ENCODE measurements around the gene RHD.

The RHD gene

DNA sequence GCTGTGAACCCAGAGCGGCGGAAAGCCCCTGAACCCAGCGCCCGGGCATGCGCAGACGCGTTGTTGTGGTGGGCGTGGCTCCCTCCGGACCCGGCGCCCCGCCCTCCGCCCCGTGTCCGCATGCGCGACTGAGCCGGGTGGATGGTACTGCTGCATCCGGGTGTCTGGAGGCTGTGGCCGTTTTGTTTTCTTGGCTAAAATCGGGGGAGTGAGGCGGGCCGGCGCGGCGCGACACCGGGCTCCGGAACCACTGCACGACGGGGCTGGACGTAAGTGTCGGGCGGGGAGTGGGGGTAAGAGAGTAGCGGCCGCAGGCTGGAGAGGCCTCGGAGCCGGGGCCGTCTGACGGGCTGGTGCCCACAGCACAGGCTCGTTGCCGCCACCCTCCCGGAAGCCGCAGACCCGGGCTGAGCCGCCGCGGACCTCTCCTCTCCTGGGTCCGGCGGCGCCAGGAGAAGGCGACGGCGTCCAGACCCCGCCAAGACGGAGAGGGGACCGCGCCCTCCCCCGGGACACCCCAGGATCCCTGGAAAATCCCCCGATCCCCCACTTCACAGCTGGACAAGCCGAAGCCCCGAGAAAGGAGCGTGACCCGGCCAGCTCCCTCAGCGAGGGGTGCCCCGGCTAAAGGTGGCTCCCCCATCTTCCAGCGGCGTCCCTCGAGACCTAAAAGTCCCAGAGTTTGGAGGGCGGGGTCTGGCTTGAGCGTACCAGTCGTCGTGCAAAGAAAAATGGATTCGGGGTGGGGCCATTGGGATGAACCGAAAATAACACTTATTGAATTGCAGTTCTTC, 66.1 kb downstream of the RHD start, which contains the start of gene TMEM50A:
TSS of gene TMEM50A (plus strand) at position 147 of the 794 bp plus-strand sequence. CDS start 2,153 bp downstream, outside the sequence.
- no peak for TF ChIP-seq CTCF (IDR thresholded peaks at IDR 0.05; ENCODE audit: control insufficient read depth, insufficient read depth, low read depth, low read length, missing control alignments)
- no peak for DNase-seq (ENCODE audit: low read depth)

DNA sequence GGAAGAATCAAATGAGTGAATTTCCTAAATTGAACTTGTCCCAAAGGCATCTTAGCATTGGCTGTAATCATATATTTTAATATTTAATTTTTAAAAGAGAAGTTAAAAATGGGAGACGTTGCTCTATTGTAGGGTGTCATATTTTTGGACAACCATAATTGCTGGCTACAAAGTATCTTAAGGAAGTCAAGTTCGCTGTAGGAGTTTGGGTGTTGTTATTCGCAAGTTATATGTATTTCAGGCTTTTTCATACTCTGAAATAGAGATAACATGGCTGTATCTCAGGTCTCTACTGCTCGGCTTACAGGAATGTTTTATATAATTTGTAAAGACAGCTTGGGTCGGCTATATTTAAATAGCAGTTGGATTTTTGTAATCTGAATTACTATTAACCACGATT, 66.7 kb downstream of the RHD start:
- no peak for DNase-seq (ENCODE audit: low read depth)
- no peak for TF ChIP-seq CTCF (IDR thresholded peaks at IDR 0.05; ENCODE audit: control insufficient read depth, insufficient read depth, low read depth, low read length, missing control alignments)
- peak overlapping the region; percentile 71 for H3K4me3 ChIP-seq (ENCODE audit: control insufficient read depth, low read depth, low read length)

More for the DNA sequence above, 66.1 kb downstream of the RHD start, which contains the start of gene TMEM50A:
- peak within 1 kb of the TSS; percentile 71 for H3K4me3 ChIP-seq (ENCODE audit: control insufficient read depth, low read depth, low read length)

DNA sequence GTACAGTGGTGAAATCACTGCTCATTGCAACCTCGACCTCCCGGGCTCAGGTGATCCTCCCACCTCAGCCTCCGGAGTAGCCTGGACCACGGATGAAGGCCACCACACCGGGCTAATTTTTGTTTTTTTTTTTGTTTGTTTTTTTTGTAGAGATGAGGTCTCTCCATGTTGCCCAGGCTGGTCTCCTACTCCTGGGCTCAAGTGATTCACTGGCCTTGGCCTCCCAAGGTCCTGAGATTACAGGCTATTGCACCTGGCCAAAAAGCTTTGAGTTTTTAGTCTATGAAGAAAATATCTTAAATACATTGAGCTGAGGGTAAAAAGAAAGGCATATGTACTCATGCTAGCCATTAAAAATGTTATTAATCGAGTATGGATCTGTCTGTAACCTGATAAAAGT, 69.4 kb downstream of the RHD start:
- no peak overlapping the region for H3K4me3 ChIP-seq (ENCODE audit: control insufficient read depth, low read depth, low read length)
- no peak for DNase-seq (ENCODE audit: low read depth)
- TF ChIP-seq CTCF (IDR thresholded peaks at IDR 0.05; ENCODE audit: control insufficient read depth, insufficient read depth, low read depth, low read length, missing control alignments): no peak

DNA sequence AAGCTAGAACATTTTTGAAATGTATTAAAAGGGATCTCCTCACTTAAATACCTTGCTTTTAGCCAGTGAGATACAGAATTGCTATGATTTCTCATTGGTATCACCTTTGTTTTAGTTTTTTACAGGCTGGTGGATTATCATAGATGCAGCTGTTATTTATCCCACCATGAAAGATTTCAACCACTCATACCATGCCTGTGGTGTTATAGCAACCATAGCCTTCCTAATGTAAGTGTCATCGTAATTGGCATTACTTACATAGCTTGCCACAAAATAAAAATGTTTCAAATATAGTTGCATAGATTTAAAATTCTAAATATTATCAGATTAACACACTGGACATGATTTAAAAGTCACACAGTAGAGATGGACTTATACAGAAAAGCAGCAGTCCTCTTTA, 70.5 kb downstream of the RHD start:
- H3K4me3 ChIP-seq (ENCODE audit: control insufficient read depth, low read depth, low read length): no peak overlapping the region
- DNase-seq (ENCODE audit: low read depth): no peak
- TF ChIP-seq CTCF (IDR thresholded peaks at IDR 0.05; ENCODE audit: control insufficient read depth, insufficient read depth, low read depth, low read length, missing control alignments): no peak

GRCh38 chr1:25343872-25344271, 71.6 kb downstream of the RHD start:
- H3K4me3 ChIP-seq (ENCODE audit: control insufficient read depth, low read depth, low read length): no peak overlapping the region
- no peak for TF ChIP-seq CTCF (IDR thresholded peaks at IDR 0.05; ENCODE audit: control insufficient read depth, insufficient read depth, low read depth, low read length, missing control alignments)
- peak; percentile 81 for DNase-seq (ENCODE audit: low read depth)

- TF ChIP-seq CTCF (IDR thresholded peaks at IDR 0.05; ENCODE audit: control insufficient read depth, insufficient read depth, low read depth, low read length, missing control alignments): no peak
- H3K4me3 ChIP-seq (ENCODE audit: control insufficient read depth, low read depth, low read length): no peak overlapping the region
- DNase-seq (ENCODE audit: low read depth): no peak
Observed at GRCh38 chr1:25347556-25347955, 75.2 kb downstream of the RHD start.

All from AG09309 (cell line).